Measurements from ENCODE around the gene COLEC11. TPM values are rescaled to one million over a fixed set of nuclear protein-coding genes. Genes with fewer than 3 reads are reported as not detected.

COLEC11 gene
- total and polyA plus RNA-seq, 2 experiments from 2014 or later: 1.3 to 1.5 TPM

- Histone ChIP-seq H3K9me2 (ENCODE audit: insufficient read depth) (0 out of 2 replicates have a peak, but pooled peaks cover 2% of the 10 kb centered on the region), H3K4me3 (no peak overlapping the region), H4K20me1 (replicated peaks; ENCODE audit: insufficient read depth) (no peaks in the 10 kb centered on the region), H3K4me2 (no peak overlapping the region), H3K27ac (ENCODE audit: low read depth) (no peak overlapping the region), H2AFZ (no peak overlapping the region), H3K79me2 (replicated peaks; ENCODE audit: insufficient read depth) (no peaks in the 10 kb centered on the region), H3K27me3 (ENCODE audit: insufficient read depth) (no peaks in the 10 kb centered on the region), H3K36me3 (ENCODE audit: insufficient read depth) (no peaks in the 10 kb centered on the region), H3K4me1 (ENCODE audit: insufficient read depth) (no peaks in the 10 kb centered on the region), H3F3A (replicated peaks; ENCODE audit: low read depth) (0 out of 2 replicates have a peak, but pooled peaks cover 4% of the 10 kb centered on the region)
- Mint-ChIP-seq H3K27ac (no peak overlapping the region), H3K27me3 (ENCODE audit: insufficient read depth, low read depth, poor library complexity) (peaks cover 6% of the 10 kb centered on the region), H3K4me3 (no peak overlapping the region), H3K9me3 (no peaks in the 10 kb centered on the region; the same call in 2 of the 3 replicates), H3K4me1 (peaks cover 9% of the 10 kb centered on the region; the same call in 2 of the 3 replicates), H3K36me3 (ENCODE audit: low read depth) (no peaks in the 10 kb centered on the region)
- TF ChIP-seq ZNF331 (CRISPR knock-in tag; IDR thresholded peaks at IDR 0.05; ENCODE audit: low read depth) (no peak), POLR2AphosphoS5 (IDR thresholded peaks at IDR 0.05; ENCODE audit: low read depth) (no peak), CTCF (conservative IDR thresholded peaks at IDR 0.05; ENCODE audit: low read depth in 2 of 2) (peak in 1 of 2 experiments; percentile 29; a peak in 2 of 4 replicates)
- DNase-seq (ENCODE audit: low spot score) (no peak), ATAC-seq (0 out of 3 replicates have a peak, but pooled peaks have one; percentile 20)
Measured at GRCh38 chr2:3626812-3627499, 32.0 kb downstream of the COLEC11 start.

GRCh38 chr2:3627500-3628100 is 32.7 kb downstream of the COLEC11 start:
- Histone ChIP-seq H3K4me3 (no peak overlapping the region), H3K36me3 (ENCODE audit: insufficient read depth) (no peaks in the 10 kb centered on the region), H3K4me1 (ENCODE audit: insufficient read depth) (no peaks in the 10 kb centered on the region), H3K27me3 (ENCODE audit: insufficient read depth) (no peaks in the 10 kb centered on the region), H3K79me2 (replicated peaks; ENCODE audit: insufficient read depth) (no peaks in the 10 kb centered on the region), H3K4me2 (no peak overlapping the region), H3F3A (replicated peaks; ENCODE audit: low read depth) (0 out of 2 replicates have a peak, but pooled peaks cover 4% of the 10 kb centered on the region), H3K9me2 (ENCODE audit: insufficient read depth) (0 out of 2 replicates have a peak, but pooled peaks cover 2% of the 10 kb centered on the region), H2AFZ (no peak overlapping the region), H3K27ac (ENCODE audit: low read depth) (no peak overlapping the region), H4K20me1 (replicated peaks; ENCODE audit: insufficient read depth) (no peaks in the 10 kb centered on the region)
- DNase-seq (ENCODE audit: low spot score) (no peak), ATAC-seq (no peak)
- Mint-ChIP-seq H3K36me3 (ENCODE audit: low read depth) (no peaks in the 10 kb centered on the region), H3K4me1 (peaks cover 9% of the 10 kb centered on the region; the same call in 2 of the 3 replicates), H3K27me3 (ENCODE audit: insufficient read depth, low read depth, poor library complexity) (peaks cover 6% of the 10 kb centered on the region), H3K27ac (no peak overlapping the region), H3K4me3 (no peak overlapping the region), H3K9me3 (no peaks in the 10 kb centered on the region; the same call in 2 of the 3 replicates)
- TF ChIP-seq ZNF331 (CRISPR knock-in tag; IDR thresholded peaks at IDR 0.05; ENCODE audit: low read depth) (no peak), ZNF114 (CRISPR knock-in tag; IDR thresholded peaks at IDR 0.05) (no peak), STAT1 (IDR thresholded peaks at IDR 0.05; ENCODE audit: unreplicated experiment) (no peak), CREB1 (CRISPR knock-in tag; IDR thresholded peaks at IDR 0.05; ENCODE audit: low read depth) (no peak), EZH2phosphoT487 (IDR thresholded peaks at IDR 0.05; ENCODE audit: unreplicated experiment) (no peak), NANOG (IDR thresholded peaks at IDR 0.05; ENCODE audit: borderline replicate concordance) (no peak), POLR2AphosphoS5 (IDR thresholded peaks at IDR 0.05; ENCODE audit: low read depth) (no peak), EZH2 (IDR thresholded peaks at IDR 0.05; ENCODE audit: low read depth, unreplicated experiment) (no peak)

Measured in GM23338 (cell line).